ENCODE data around the gene SYTL3.

- no peak for TF ChIP-seq GATA2 (IDR thresholded peaks at IDR 0.05; ENCODE audit: low read depth, low read length)
- TF ChIP-seq GATA3 (IDR thresholded peaks at IDR 0.05; ENCODE audit: low read depth, low read length): no peak
Measured at GRCh38 chr6:158665332-158665731, 15.5 kb downstream of the SYTL3 start.

Measured in SH-SY5Y (cell line).